Activated T-cell treated with anti-CD3 and anti-CD28 coated beads for 1 hour (primary cell): ENCODE measurements around the gene RAX2.
"Not testable (repeated sequence)": the region's sequence is repeated elsewhere in the genome, so short reads cannot be mapped to it uniquely, and the experiment has no call there.

Experiments used
- DNase-seq: peaks from one replicate; pipeline ENCODE4 v3.0.0-alpha.2; 2020; ENCODE audit warnings: low read depth

The RAX2 gene

GRCh38 chr19:3778104-3778867 lies 6.3 kb upstream of the RAX2 start:
- DNase-seq, result no peak

GRCh38 chr19:3776479-3777040 lies 4.5 kb upstream of the RAX2 start:
- no peak for DNase-seq

DNA sequence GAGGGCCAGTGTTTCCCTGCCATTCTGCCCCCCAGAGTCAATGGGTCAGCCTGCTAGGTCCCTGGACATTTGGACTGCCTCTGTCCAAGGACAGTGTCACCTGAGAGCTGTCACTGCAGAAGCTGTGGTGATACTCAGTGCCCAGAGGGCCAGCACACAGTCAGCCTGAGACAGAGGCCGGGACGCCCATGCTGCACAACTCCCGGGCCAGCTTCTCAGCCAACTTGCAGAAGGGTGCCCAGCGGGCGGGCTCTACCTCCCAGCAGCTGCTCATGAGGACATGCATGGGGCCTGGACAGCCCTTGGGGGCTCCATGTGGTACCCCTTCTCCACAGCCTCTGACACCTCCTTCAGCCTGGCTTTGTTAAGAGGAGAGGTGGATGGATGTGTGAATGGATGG lies 3.8 kb upstream of the RAX2 start:
- DNase-seq, result no peak

DNA sequence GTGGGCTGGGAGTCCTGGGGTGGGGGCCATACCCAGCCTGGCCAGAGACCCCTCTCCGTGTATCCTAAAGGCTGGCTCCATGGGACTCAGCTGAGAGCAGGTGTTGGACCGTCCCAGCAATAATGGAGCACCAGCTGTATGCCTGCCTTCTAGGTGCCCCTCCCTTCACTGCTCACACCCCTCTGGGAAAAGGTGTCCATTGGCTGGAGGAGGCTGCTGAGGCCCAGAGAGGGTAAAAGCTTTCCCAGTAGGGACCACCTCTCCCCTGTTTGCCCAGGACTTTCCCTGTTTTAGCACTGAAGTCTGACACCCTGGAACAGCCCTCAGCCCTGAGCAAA lies 3.3 kb upstream of the RAX2 start:
- DNase-seq, result no peak

GRCh38 chr19:3774621-3775373 lies 2.8 kb upstream of the RAX2 start:
- DNase-seq, result no peak

- DNase-seq, result no peak
Measured at GRCh38 chr19:3773814-3774515, 1.9 kb upstream of the RAX2 start.

- DNase-seq, result no peak
Measured at GRCh38 chr19:3771000-3771905, 775 bp downstream of the RAX2 start.

- no peak for DNase-seq
Measured at GRCh38 chr19:3770136-3770999, 1.7 kb downstream of the RAX2 start.

DNA sequence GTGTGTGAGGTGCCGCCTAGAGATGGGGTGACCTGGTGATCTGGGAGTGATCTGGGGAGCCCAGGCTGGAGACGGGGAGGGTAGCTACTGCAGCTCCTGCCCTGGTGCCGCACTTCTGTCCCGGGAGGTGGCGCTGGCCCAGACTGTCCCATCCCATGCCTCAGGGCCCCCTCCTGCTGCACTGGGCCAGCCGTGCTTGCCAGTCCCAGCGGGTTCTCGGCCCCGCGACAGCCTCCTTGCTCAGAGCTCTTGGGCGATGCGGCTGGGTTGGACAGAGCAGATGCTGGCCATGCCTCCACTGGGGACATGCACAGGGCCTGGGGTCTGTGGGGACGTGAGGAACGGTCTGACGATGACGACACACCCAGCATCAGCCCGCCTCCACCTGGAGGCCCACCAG lies 2.5 kb downstream of the RAX2 start:
- no peak for DNase-seq

GRCh38 chr19:3768748-3769099 lies 3.3 kb downstream of the RAX2 start:
- DNase-seq, result no peak

DNA sequence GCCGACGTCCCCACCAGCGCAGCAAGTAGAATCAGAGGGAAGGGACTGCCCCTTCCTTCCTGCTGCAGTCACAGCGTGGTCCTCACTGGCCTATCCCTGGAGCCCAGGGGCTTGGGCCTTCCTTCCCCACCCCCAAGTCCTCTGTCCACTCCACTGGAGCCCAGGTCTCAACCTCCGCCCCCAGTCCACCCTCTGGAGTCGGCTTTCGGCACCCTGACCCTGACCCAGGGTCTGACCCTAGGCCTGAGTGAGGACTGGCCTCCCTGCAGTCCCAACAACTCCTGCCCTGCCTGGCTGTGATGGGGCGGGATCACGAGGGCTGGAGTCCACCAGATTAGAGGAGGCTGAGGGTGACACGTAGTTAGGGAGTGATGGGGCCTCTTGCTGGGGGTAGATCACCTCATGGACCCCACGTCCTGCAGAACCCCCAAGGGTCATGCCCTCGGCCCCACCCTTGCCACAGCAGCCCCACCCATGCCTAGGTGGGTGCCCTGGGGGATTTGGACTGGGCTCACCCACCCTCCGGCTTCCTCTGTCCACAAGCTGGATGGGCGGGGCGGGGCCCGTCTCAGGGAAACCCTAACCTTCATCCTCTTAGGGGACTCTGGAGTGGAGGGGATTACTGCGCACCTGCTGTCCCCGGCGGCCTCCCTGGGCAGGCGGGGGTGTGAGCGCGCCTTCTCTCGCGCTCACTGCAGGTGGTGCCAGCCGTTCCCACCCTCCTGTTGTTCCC lies 3.8 kb downstream of the RAX2 start:
- DNase-seq, result no peak

DNA sequence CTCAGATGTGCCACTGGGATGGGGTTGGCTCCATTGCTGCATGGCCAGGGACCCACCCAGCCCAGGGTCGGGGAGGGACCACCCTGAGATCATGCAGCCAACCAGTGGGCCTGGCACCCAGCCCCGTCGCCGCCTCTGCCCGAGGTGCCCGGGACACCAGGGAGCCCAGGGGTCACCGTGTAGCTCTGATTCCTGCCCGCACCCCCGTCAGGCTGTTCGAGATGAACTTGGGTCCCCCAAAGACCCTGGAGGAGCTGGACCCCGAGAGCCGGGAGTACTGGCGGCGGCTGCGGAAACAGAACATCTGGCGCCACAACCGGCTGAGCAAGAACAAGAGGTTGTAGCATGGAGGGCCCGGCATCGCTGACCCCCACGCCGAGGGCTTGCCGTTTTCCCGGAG lies 5.0 kb downstream of the RAX2 start:
- DNase-seq, result no peak

- no peak for DNase-seq
Measured at GRCh38 chr19:3766520-3766919, 5.5 kb downstream of the RAX2 start.

- not testable (repeated sequence) for DNase-seq
Measured at GRCh38 chr19:3765757-3766156, 6.3 kb downstream of the RAX2 start.

DNA sequence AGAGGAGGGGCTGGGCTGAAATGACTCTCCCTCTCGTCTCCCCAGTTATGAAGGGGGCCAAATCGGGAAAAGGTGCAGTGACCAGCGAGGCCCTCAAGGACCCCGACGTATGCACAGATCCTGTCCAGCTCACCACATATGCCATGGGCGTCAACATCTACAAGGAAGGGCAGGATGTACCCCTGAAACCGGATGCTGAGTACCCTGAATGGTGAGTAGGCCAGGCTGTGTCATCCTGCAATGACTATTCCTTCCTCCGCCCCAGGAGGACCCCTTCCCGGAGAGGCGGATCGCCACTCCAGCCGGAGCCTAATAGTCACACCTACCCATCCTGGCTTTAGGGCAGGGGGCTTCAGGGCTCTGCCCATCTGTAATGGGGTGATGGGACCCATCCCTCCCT lies 6.9 kb downstream of the RAX2 start:
- no peak for DNase-seq

GRCh38 chr19:3762501-3763459 lies 9.2 kb downstream of the RAX2 start, which contains the start of gene MRPL54:
Gene MRPL54 (plus strand): TSS chr19:3762682. CDS start chr19:3762701, 19 bp downstream.
- peak; percentile 99 for DNase-seq

DNA sequence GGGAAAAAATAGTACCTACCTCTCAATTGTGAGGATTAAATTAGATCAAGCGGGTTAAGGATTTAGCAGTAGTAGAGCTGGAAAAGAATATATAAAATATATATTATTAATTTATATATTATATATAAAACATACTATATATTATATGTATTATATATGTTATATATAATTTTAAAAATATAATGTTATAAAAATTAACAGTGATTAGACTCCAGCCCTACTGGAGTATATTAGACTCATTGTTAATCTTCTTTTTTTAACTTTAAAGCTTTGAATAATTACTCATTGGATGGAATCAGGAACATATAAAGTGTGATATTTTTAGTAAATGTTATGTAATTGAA lies 9.9 kb downstream of the RAX2 start:
- no peak for DNase-seq

DNA sequence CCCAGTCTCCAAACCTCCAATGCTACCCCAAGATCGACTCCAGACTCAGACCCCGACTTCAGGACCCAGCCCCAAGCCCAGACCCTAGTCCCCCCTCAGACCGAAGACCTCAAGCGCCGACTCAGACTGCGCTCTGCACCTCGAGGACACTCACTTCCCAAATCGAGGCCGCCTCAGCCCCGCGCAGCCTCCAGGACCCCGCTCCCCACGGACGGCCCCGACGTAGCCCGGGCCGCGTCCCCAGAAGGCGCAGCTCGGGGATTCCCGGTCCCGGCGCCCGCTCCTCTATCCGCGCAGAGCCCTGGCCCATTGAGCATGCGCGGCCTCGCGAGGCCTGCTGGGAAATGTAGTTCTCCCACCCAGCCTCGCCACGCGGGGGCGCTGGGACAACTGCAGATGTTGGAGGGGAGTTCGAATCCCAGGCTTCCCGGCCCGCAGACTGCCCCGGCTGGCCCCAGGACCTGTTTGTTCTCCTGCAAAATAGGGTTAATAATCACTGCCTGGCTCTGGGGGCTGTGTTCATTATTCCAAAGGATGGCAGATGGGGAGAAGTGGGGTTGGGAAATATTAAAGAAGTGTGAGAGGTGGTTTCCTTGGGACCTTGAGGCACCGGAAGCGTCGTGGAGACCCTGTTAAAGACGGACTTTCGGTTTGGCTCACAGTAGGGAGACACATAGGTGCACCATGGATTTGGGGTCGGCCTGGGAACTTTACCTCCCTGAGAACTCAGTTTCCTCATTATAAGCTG lies 10.5 kb downstream of the RAX2 start, which contains the start of gene APBA3:
Gene APBA3 (minus strand): TSS at position 311 of the 748 bp plus-strand sequence. CDS start 1,428 bp downstream, outside the sequence.
- DNase-seq, result peak; percentile 97
